AG04450 (cell line): ENCODE data around the gene B3GALNT2. TPM values are rescaled to one million over a fixed set of nuclear protein-coding genes. Genes with fewer than 3 reads are reported as not detected.

Experiments used
- CTCF ChIA-PET: fragments of 300-600, 350-600 bp; formaldehyde crosslinking; extraction: SDS; loops from one replicate; lab custom pipeline; 2022; ENCODE audit warnings: antibody characterized with exemption, inconsistent platforms; lab: Charles Lee
- POLR2A ChIA-PET: fragments of 350-600 bp; formaldehyde crosslinking; extraction: SDS; loops from one replicate; lab custom pipeline; 2021; ENCODE audit warnings: antibody characterized with exemption, inconsistent platforms; lab: Yijun Ruan, JAX
- DNase-seq: peaks from one replicate; pipeline ENCODE4 v3.0.0-alpha.2; 2011; ENCODE audit warnings: low read depth, low spot score
- H3K27ac ChIP-seq: one replicate; pipeline ENCODE4 v1.5.1; 2012; ENCODE audit warnings: low read depth, low read length, control low read depth
- H3K27me3 ChIP-seq: one replicate; pipeline ENCODE4 v1.6.0; 2012; ENCODE audit warnings: low read length; ENCODE audit not compliant: control insufficient read depth, insufficient read depth
- H3K4me3 ChIP-seq: 2 replicates; pipeline ENCODE4 v1.5.1; 2011; ENCODE audit warnings: mild to moderate bottlenecking, low read depth, low read length, control low read depth
- H3K9me3 ChIP-seq: 2 replicates; pipeline ENCODE4 v1.5.1; 2012; ENCODE audit warnings: low read length; ENCODE audit not compliant: control insufficient read depth, insufficient read depth
- CTCF ChIP-seq: IDR thresholded peaks from 2 replicates; pipeline ENCODE4 v1.5.1; 2011; ENCODE audit warnings: low read depth, low read length, control low read depth, inconsistent platforms
- polyA plus RNA-seq: library from polyadenylated mRNA; depleted of rRNA; stranded (reverse); fragments of >200 nt; gene quantifications from 2 replicates; pipeline ENCODE4 v1.2.3, GENCODE V29; 2011

Gene B3GALNT2
- polyA plus RNA-seq, 1 experiment = 33.2 TPM

- ChIA-PET POLR2A (no interaction called here), CTCF (interaction anchor here (1.2 to 2.7 kb wide), 3 partner anchors 12 to 258 kb away, joined by 3 to 13 read pairs (median 7); partner anchors contain the start of gene B3GALNT2)
- Histone ChIP-seq H3K4me3 (no peak overlapping the region), H3K9me3 (no peaks in the 10 kb centered on the region), H3K27ac (no peak overlapping the region), H3K27me3 (no peaks in the 10 kb centered on the region)
- no peak for TF ChIP-seq CTCF
- no peak for DNase-seq
Measured at GRCh38 chr1:235525314-235525713, 21.1 kb upstream of the B3GALNT2 start.

- DNase-seq = no peak
- TF ChIP-seq CTCF = no peak
- POLR2A ChIA-PET = no interaction called here
- CTCF ChIA-PET = interaction anchor here (2.3 to 5.1 kb wide), 2 partner anchors 266 to 326 kb away, joined by 6 to 74 read pairs; no protein-coding TSS in a partner anchor
- H3K27me3 ChIP-seq = no peaks in the 10 kb centered on the region
- no peak overlapping the region for H3K27ac ChIP-seq
- no peaks in the 10 kb centered on the region for H3K9me3 ChIP-seq
- no peak overlapping the region for H3K4me3 ChIP-seq
Measured at GRCh38 chr1:235516862-235517446, 12.7 kb upstream of the B3GALNT2 start.

- CTCF ChIA-PET = interaction anchor here (0.7 to 5.1 kb wide), 5 partner anchors 57 to 456 kb away, joined by 4 to 74 read pairs (median 6); no protein-coding TSS in a partner anchor
Measured at GRCh38 chr1:235515844-235516512, 11.7 kb upstream of the B3GALNT2 start.

GRCh38 chr1:235513495-235514366 is 9.5 kb upstream of the B3GALNT2 start:
- ChIA-PET POLR2A (interaction anchor here (0.6 kb wide), 1 partner anchor 145 kb away, joined by 3 read pairs; no protein-coding TSS in a partner anchor), CTCF (interaction anchor here (0.6 to 5.1 kb wide), 40 partner anchors 9 to 1033 kb away, joined by 3 to 74 read pairs (median 4); partner anchors contain the start of gene B3GALNT2)
- H3K27me3 ChIP-seq = no peaks in the 10 kb centered on the region
- H3K4me3 ChIP-seq = no peak overlapping the region
- no peaks in the 10 kb centered on the region for H3K9me3 ChIP-seq
- peak; percentile 93 for TF ChIP-seq CTCF
- no peak overlapping the region for H3K27ac ChIP-seq
- DNase-seq = peak; percentile 49

More at GRCh38 chr1:235515844-235516512, 11.7 kb upstream of the B3GALNT2 start:
- Histone ChIP-seq H3K27me3 (no peaks in the 10 kb centered on the region), H3K9me3 (no peaks in the 10 kb centered on the region), H3K27ac (no peak overlapping the region), H3K4me3 (no peak overlapping the region)
- no peak for TF ChIP-seq CTCF
- no peak for DNase-seq
- POLR2A ChIA-PET = no interaction called here
